ENCODE data around the gene ST6GALNAC4. TPM values are rescaled to one million over a fixed set of nuclear protein-coding genes. Genes with fewer than 3 reads are reported as not detected.

Gene ST6GALNAC4
- total RNA-seq, 1 experiment from 2014 or later, result 38.0 TPM

- BruUV-seq (replicated peaks), result no TSS peak
- Histone ChIP-seq H3K9me3 (ENCODE audit: control insufficient read depth, insufficient read depth, low read depth, low read length) (no peaks in the 10 kb centered on the region), H3K27me3 (ENCODE audit: control insufficient read depth, insufficient read depth, low read length) (no peaks in the 10 kb centered on the region), H3K4me1 (ENCODE audit: control insufficient read depth, insufficient read depth, low read length) (peaks cover 29% of the 10 kb centered on the region), H3K27ac (ENCODE audit: low read length) (peak overlapping the region; percentile 17; the same call in 1 of the 2 replicates), H3K4me3 (ENCODE audit: low read depth in 2 of 2, low read length in 2 of 2) (peak overlapping the region in 1 of 2 experiments; percentile 20; a peak in 1 of 4 replicates), H3K36me3 (ENCODE audit: control insufficient read depth, insufficient read depth, low read length) (no peaks in the 10 kb centered on the region)
- in situ Hi-C loops (cut with HindIII; ENCODE audit: low pct_unique_long_range_greater_than_20kb, low sequenced_read_pairs), result no loop called here
- CTCF ChIA-PET, result no interaction called here
- ATAC-seq (peak; percentile 27), DNase-seq (ENCODE audit: low read depth, low spot score) (no peak)
- intact Hi-C loops (cut with micrococcal nuclease; ENCODE audit: unreplicated experiment), result loop anchor here (5.0 kb wide), 1 partner anchor 179 kb away; no protein-coding TSS in a partner anchor
- POLR2A ChIA-PET, result interaction anchor here (0.6 kb wide), 1 partner anchor 67 kb away, joined by 3 read pairs; the partner anchor contains the start of gene ENG
- TF ChIP-seq POLR2AphosphoS5 (IDR thresholded peaks at IDR 0.05; ENCODE audit: low read depth, low read length) (no peak), CTCF (IDR thresholded peaks at IDR 0.05) (peak; percentile 87)
Observed at GRCh38 chr9:127921557-127922120, 4.8 kb upstream of the ST6GALNAC4 start.

DNA sequence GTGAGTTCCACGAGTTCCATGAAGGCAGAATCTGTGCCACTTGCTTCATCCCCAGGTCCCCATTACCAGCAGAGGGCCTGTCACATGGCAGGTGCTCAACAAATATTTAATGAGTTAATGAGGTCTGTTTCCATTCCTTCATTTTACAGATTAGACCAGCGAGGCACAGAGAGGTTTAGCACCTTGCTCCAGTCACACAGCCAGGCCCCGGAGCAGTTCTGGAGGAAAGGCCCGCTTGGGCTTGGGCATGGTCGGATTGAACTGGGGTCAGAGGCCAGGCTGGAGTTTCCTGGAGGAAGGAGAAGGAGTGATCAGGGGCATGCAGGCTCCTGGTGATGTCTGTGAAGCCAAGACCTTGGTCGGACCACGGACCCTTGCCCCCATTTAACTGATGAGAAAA lies 4.0 kb upstream of the ST6GALNAC4 start:
- peaks cover 29% of the 10 kb centered on the region for H3K4me1 ChIP-seq (ENCODE audit: control insufficient read depth, insufficient read depth, low read length)

More for the DNA sequence above, 4.0 kb upstream of the ST6GALNAC4 start:
- ChIA-PET POLR2A (no interaction called here), CTCF (interaction anchor here (0.5 kb wide), 1 partner anchor 122 kb away, joined by 14 read pairs; no protein-coding TSS in a partner anchor)
- no peaks in the 10 kb centered on the region for H3K36me3 ChIP-seq (ENCODE audit: control insufficient read depth, insufficient read depth, low read length)
- intact Hi-C loops (cut with micrococcal nuclease; ENCODE audit: unreplicated experiment), result loop anchor here (5.0 kb wide), 1 partner anchor 178 kb away; no protein-coding TSS in a partner anchor
- in situ Hi-C loops (cut with HindIII; ENCODE audit: low pct_unique_long_range_greater_than_20kb, low sequenced_read_pairs), result no loop called here
- no peaks in the 10 kb centered on the region for H3K27me3 ChIP-seq (ENCODE audit: control insufficient read depth, insufficient read depth, low read length)
- TF ChIP-seq, protein P1, sequence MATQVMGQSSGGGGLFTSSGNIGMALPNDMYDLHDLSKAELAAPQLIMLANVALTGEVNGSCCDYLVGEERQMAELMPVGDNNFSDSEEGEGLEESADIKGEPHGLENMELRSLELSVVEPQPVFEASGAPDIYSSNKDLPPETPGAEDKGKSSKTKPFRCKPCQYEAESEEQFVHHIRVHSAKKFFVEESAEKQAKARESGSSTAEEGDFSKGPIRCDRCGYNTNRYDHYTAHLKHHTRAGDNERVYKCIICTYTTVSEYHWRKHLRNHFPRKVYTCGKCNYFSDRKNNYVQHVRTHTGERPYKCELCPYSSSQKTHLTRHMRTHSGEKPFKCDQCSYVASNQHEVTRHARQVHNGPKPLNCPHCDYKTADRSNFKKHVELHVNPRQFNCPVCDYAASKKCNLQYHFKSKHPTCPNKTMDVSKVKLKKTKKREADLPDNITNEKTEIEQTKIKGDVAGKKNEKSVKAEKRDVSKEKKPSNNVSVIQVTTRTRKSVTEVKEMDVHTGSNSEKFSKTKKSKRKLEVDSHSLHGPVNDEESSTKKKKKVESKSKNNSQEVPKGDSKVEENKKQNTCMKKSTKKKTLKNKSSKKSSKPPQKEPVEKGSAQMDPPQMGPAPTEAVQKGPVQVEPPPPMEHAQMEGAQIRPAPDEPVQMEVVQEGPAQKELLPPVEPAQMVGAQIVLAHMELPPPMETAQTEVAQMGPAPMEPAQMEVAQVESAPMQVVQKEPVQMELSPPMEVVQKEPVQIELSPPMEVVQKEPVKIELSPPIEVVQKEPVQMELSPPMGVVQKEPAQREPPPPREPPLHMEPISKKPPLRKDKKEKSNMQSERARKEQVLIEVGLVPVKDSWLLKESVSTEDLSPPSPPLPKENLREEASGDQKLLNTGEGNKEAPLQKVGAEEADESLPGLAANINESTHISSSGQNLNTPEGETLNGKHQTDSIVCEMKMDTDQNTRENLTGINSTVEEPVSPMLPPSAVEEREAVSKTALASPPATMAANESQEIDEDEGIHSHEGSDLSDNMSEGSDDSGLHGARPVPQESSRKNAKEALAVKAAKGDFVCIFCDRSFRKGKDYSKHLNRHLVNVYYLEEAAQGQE (IDR thresholded peaks at IDR 0.05; ENCODE audit: insufficient read depth in 1 of 2, low read depth in 2 of 2, low read length in 1 of 2), result no peak
- no peak for TF ChIP-seq TCF7L2 (IDR thresholded peaks at IDR 0.05; ENCODE audit: low read depth, low read length)
- no peak for TF ChIP-seq CTCF (IDR thresholded peaks at IDR 0.05)
- TF ChIP-seq SIN3A (IDR thresholded peaks at IDR 0.05; ENCODE audit: borderline replicate concordance, insufficient read depth, low read depth, low read length), result no peak
- TF ChIP-seq POLR2AphosphoS5 (IDR thresholded peaks at IDR 0.05; ENCODE audit: low read depth, low read length), result no peak
- H3K4me3 ChIP-seq (ENCODE audit: low read depth in 2 of 2, low read length in 2 of 2), result no peak overlapping the region
- ATAC-seq (no peak), DNase-seq (ENCODE audit: low read depth, low spot score) (no peak)
- no peaks in the 10 kb centered on the region for H3K9me3 ChIP-seq (ENCODE audit: control insufficient read depth, insufficient read depth, low read depth, low read length)
- peak overlapping the region; percentile 44; the same call in 1 of the 2 replicates for H3K27ac ChIP-seq (ENCODE audit: low read length)
- BruUV-seq (replicated peaks), result no TSS peak

All from Panc1 (cell line).